ENCODE results near the gene PIKFYVE. TPM values are rescaled to one million over a fixed set of nuclear protein-coding genes. Genes with fewer than 3 reads are reported as not detected.

Gene PIKFYVE
- total RNA-seq, 2 experiments from 2014 or later, result 29.7 to 50.0 TPM

GRCh38 chr2:208297961-208298360, 31.9 kb downstream of the PIKFYVE start:
- Histone ChIP-seq H3K4me2 (ENCODE audit: low read length) (no peak overlapping the region), H2AFZ (ENCODE audit: low read length) (no peak overlapping the region), H3K27ac (ENCODE audit: low read depth, low read length, poor library complexity, severe bottlenecking) (no peak overlapping the region), H3K4me1 (ENCODE audit: insufficient read depth, low read length, poor library complexity, severe bottlenecking) (no peaks in the 10 kb centered on the region), H3K9me2 (ENCODE audit: insufficient read depth, low read length) (no peaks in the 10 kb centered on the region), H3K9me3 (ENCODE audit: low read length) (no peaks in the 10 kb centered on the region), H4K20me1 (ENCODE audit: insufficient read depth, low read length) (no peaks in the 10 kb centered on the region), H3K36me3 (ENCODE audit: insufficient read depth, low read length) (peaks cover 94% of the 10 kb centered on the region), H3K4me3 (ENCODE audit: low read depth, low read length, poor library complexity, severe bottlenecking) (no peak overlapping the region), H3K79me2 (ENCODE audit: insufficient read depth, low read depth, low read length) (peaks cover 16% of the 10 kb centered on the region; the same call in 1 of the 2 replicates)
- intact Hi-C loops (cut with micrococcal nuclease; ENCODE audit: unreplicated experiment), result no loop called here
- POLR2A ChIA-PET, result interaction anchor here (1.0 kb wide), 1 partner anchor 21 kb away, joined by 8 read pairs; no protein-coding TSS in a partner anchor
- no peak for DNase-seq (ENCODE audit: low spot score)
- no TSS peak for BruUV-seq (replicated peaks)
- TF ChIP-seq, protein P1, sequence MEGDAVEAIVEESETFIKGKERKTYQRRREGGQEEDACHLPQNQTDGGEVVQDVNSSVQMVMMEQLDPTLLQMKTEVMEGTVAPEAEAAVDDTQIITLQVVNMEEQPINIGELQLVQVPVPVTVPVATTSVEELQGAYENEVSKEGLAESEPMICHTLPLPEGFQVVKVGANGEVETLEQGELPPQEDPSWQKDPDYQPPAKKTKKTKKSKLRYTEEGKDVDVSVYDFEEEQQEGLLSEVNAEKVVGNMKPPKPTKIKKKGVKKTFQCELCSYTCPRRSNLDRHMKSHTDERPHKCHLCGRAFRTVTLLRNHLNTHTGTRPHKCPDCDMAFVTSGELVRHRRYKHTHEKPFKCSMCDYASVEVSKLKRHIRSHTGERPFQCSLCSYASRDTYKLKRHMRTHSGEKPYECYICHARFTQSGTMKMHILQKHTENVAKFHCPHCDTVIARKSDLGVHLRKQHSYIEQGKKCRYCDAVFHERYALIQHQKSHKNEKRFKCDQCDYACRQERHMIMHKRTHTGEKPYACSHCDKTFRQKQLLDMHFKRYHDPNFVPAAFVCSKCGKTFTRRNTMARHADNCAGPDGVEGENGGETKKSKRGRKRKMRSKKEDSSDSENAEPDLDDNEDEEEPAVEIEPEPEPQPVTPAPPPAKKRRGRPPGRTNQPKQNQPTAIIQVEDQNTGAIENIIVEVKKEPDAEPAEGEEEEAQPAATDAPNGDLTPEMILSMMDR (conservative IDR thresholded peaks at IDR 0.05; ENCODE audit: low read length), result no peak
- TF ChIP-seq EZH2phosphoT487 (IDR thresholded peaks at IDR 0.05; ENCODE audit: borderline replicate concordance, low read depth, low read length), result no peak
- CTCF ChIA-PET (ENCODE audit: unreplicated experiment), result no interaction called here

DNA sequence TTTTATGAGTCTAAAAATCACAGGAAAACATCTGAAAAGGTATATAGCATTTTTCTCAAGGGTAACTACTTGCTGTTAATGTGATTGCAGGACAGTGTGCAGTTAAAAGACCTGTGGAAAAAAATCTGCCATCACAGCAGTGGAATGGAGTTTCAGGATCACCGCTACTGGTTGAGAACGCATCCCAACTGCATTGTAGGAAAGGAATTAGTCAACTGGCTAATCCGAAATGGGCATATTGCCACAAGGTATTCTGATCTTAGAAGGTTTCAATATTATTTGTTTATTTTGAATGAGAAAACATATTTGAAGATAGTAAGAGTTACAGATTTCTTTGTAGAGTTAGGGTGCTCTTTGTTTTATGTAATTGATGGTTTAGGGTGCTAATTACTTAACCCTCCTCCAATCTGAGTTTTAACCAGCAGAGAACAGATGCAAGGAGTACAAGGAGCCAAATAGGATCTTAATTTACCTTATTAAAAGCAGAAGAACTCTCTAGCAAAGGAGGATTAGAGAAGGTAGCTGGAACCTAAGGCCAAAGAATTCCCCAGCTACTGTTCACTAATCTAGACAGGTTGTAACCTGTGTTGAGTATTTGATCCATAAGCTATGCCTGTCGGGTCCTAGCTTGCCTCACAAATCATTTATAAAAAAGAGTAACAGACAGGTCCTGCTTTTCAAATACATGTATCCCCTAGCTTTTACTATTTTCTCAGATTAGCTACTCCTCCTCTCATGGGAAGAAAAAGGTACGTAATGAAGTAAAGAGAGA, 35.0 kb downstream of the PIKFYVE start:
- Histone ChIP-seq H3K4me1 (ENCODE audit: insufficient read depth, low read length, poor library complexity, severe bottlenecking) (no peaks in the 10 kb centered on the region), H3K36me3 (ENCODE audit: insufficient read depth, low read length) (peaks cover 94% of the 10 kb centered on the region), H3K9me3 (ENCODE audit: low read length) (no peaks in the 10 kb centered on the region), H3K4me2 (ENCODE audit: low read length) (no peak overlapping the region), H3K9me2 (ENCODE audit: insufficient read depth, low read length) (no peaks in the 10 kb centered on the region), H4K20me1 (ENCODE audit: insufficient read depth, low read length) (no peaks in the 10 kb centered on the region), H2AFZ (ENCODE audit: low read length) (no peak overlapping the region), H3K79me2 (ENCODE audit: insufficient read depth, low read depth, low read length) (0 out of 2 replicates have a peak, but pooled peaks cover 3% of the 10 kb centered on the region), H3K27ac (ENCODE audit: low read depth, low read length, poor library complexity, severe bottlenecking) (no peak overlapping the region), H3K4me3 (ENCODE audit: low read depth, low read length, poor library complexity, severe bottlenecking) (no peak overlapping the region)
- ChIA-PET CTCF (ENCODE audit: unreplicated experiment) (no interaction called here), POLR2A (interaction anchor here (0.9 to 3.3 kb wide), 7 partner anchors 10 to 44 kb away, joined by 3 to 13 read pairs (median 5); no protein-coding TSS in a partner anchor)
- TF ChIP-seq, protein P1 (conservative IDR thresholded peaks at IDR 0.05; ENCODE audit: low read length), result no peak
- no peak for TF ChIP-seq EZH2phosphoT487 (IDR thresholded peaks at IDR 0.05; ENCODE audit: borderline replicate concordance, low read depth, low read length)
- intact Hi-C loops (cut with micrococcal nuclease; ENCODE audit: unreplicated experiment), result no loop called here
- BruUV-seq (replicated peaks), result no TSS peak
- DNase-seq (ENCODE audit: low spot score), result no peak

GRCh38 chr2:208304157-208304556, 38.1 kb downstream of the PIKFYVE start:
- H3K4me3 ChIP-seq (ENCODE audit: low read depth, low read length, poor library complexity, severe bottlenecking), result no peak overlapping the region
- H3K27ac ChIP-seq (ENCODE audit: low read depth, low read length, poor library complexity, severe bottlenecking), result no peak overlapping the region
- ChIA-PET POLR2A (interaction anchor here (1.1 to 3.3 kb wide), 3 partner anchors 7 to 43 kb away, joined by 3 to 13 read pairs (median 4); no protein-coding TSS in a partner anchor), CTCF (ENCODE audit: unreplicated experiment) (no interaction called here)
- TF ChIP-seq, protein P1 (conservative IDR thresholded peaks at IDR 0.05; ENCODE audit: low read length), result no peak
- TF ChIP-seq EZH2phosphoT487 (IDR thresholded peaks at IDR 0.05; ENCODE audit: borderline replicate concordance, low read depth, low read length), result no peak
- no peaks in the 10 kb centered on the region for H3K9me3 ChIP-seq (ENCODE audit: low read length)
- H4K20me1 ChIP-seq (ENCODE audit: insufficient read depth, low read length), result no peaks in the 10 kb centered on the region
- intact Hi-C loops (cut with micrococcal nuclease; ENCODE audit: unreplicated experiment), result loop anchor here (2.0 kb wide), 1 partner anchor 15 kb away; no protein-coding TSS in a partner anchor
- H3K4me1 ChIP-seq (ENCODE audit: insufficient read depth, low read length, poor library complexity, severe bottlenecking), result no peaks in the 10 kb centered on the region
- no peak overlapping the region for H3K4me2 ChIP-seq (ENCODE audit: low read length)
- BruUV-seq (replicated peaks), result no TSS peak
- no peak for DNase-seq (ENCODE audit: low spot score)
- H3K9me2 ChIP-seq (ENCODE audit: insufficient read depth, low read length), result no peaks in the 10 kb centered on the region
- no peak overlapping the region for H2AFZ ChIP-seq (ENCODE audit: low read length)
- peaks cover 88% of the 10 kb centered on the region for H3K36me3 ChIP-seq (ENCODE audit: insufficient read depth, low read length)
- H3K79me2 ChIP-seq (ENCODE audit: insufficient read depth, low read depth, low read length), result no peaks in the 10 kb centered on the region

All from OCI-LY7 (cell line).